NAMALWA (cell line): ENCODE data around the gene SNX24.
A peak's percentile ranks its signal among the peaks of the same experiment; 100 is the strongest.
"Not testable (repeated sequence)": the region's sequence is repeated elsewhere in the genome, so short reads cannot be mapped to it uniquely, and the experiment has no call there.

Experiments used
- DNase-seq: peaks from one replicate; pipeline ENCODE4 v3.0.0-alpha.2; 2015; ENCODE audit warnings: low spot score

SNX24 gene

GRCh38 chr5:122967625-122968024 is 122.2 kb downstream of the SNX24 start:
- no peak for DNase-seq

GRCh38 chr5:122968056-122968455 is 122.6 kb downstream of the SNX24 start:
- DNase-seq: not testable (repeated sequence)

GRCh38 chr5:122971333-122971732 is 125.9 kb downstream of the SNX24 start:
- DNase-seq: no peak

GRCh38 chr5:122972877-122973276 is 127.5 kb downstream of the SNX24 start:
- DNase-seq: no peak

- DNase-seq: not testable (repeated sequence)
Measured at GRCh38 chr5:122973759-122974158, 128.3 kb downstream of the SNX24 start.

DNA sequence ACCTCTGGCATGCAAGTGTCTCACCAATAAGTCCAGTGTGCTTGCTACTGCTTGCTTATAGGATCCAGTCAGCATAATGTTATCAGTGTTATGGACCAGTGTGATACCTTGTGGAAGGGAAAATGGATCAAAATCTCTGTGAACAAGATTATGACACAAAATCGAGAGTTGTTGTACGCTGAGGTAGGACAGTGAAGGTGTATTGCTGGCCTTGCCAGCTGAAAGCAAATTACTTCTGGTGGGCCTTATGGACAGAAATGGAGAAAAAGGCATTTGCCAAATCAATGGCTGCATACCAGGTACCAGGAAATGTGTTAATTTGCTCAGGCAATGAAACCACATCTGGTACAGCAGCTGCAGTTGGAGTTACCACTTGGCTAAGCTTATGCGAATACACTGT is 128.8 kb downstream of the SNX24 start:
- DNase-seq: not testable (repeated sequence)

DNA sequence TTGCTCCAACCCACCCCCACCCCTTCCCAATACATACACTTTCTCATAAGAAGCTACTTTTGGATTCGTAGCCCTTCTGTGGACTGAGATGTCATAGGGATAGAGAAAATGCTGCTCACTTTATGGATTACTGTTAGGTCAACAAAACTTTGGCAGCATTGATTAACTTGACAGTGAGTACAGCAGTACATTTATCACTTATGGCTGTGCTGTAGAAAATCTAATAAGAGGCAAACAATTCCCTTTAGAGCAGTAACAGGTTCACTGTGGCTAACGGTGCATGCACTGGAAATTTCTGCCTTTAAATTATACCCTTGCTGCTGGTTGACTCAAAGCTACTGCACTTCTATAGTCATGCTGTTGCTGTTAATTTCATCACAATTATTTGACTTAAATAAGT is 131.9 kb downstream of the SNX24 start:
- no peak for DNase-seq

DNA sequence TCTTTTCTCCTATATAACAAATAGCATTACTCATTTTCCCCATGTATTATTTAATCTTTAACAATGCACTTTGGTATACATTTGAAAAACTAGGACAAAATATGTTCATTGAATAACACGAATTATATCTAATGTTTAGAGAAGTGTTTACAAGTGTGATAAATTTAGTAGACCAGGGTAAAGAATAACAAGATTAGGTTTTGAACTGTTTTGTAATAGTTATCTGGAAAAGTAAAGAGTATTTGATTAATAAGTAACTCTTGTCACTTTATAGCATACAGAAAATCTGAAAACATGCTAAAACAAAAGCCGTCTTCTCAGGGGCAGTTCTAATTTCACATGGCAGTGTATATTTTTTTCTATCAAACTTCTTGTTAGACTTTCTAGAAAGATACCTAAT is 132.7 kb downstream of the SNX24 start:
- DNase-seq: no peak

DNA sequence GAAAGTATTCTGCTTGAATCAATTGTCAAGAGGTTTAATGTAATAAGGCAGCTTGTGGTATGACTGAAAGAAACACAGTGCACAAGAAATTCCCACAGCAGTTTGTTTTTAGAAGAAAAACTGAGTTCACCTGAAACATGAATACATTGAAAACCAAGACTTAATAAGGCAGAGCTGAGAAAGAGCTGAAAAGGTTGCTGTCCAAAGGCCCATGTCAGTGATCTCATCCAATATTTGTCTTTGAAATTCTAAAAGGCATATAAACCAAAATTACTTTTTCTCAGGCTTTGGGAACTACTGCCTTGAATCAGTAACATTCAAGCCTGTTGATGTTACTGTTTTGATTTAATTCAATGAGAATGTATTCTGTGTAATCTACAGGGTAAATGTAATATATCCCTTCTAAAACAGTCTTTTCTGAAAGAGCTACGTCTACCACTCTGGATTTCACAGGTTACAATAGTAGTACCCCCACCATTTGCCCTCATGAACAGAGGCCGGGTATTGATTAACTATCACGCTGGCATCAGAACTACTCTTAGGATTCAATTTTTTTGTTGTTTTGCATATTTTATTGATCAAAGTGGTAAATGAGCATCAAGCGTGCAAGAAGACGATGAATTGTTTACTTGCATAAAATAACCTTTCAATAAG is 133.4 kb downstream of the SNX24 start:
- DNase-seq: no peak

GRCh38 chr5:122981846-122982245 is 136.4 kb downstream of the SNX24 start:
- no peak for DNase-seq

GRCh38 chr5:122982376-122982775 is 137.0 kb downstream of the SNX24 start:
- DNase-seq: no peak

- DNase-seq: no peak
Measured at GRCh38 chr5:122984425-122984824, 139.0 kb downstream of the SNX24 start.

GRCh38 chr5:122985006-122985700 is 139.7 kb downstream of the SNX24 start:
- no peak for DNase-seq

GRCh38 chr5:122985954-122986721 is 140.7 kb downstream of the SNX24 start:
- no peak for DNase-seq

GRCh38 chr5:122996091-122996490 is 150.7 kb downstream of the SNX24 start:
- DNase-seq: no peak

GRCh38 chr5:122997294-122997693 is 151.9 kb downstream of the SNX24 start:
- no peak for DNase-seq

- DNase-seq: peak; percentile 60
Measured at GRCh38 chr5:122999947-123000563, 154.6 kb downstream of the SNX24 start.

DNA sequence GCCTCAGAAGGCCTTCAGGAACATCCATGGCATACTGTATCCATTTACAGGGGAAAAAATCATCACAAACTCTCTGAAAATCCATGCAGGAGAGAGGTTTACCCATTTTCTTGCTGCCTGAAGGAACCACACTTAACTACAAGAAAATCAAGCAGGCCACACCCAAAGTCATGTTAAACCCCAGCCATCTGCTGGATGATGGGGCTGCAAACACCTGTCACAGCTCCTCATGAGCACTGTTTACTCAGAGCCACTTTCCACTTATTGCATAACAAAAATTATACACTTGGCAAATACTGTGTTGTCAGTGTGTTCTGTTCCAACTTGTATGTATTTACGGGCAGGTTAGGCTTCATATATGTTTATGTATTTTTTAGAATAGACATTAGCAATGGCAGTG is 155.3 kb downstream of the SNX24 start:
- DNase-seq: peak; percentile 4

GRCh38 chr5:123001808-123002207 is 156.4 kb downstream of the SNX24 start:
- no peak for DNase-seq

DNA sequence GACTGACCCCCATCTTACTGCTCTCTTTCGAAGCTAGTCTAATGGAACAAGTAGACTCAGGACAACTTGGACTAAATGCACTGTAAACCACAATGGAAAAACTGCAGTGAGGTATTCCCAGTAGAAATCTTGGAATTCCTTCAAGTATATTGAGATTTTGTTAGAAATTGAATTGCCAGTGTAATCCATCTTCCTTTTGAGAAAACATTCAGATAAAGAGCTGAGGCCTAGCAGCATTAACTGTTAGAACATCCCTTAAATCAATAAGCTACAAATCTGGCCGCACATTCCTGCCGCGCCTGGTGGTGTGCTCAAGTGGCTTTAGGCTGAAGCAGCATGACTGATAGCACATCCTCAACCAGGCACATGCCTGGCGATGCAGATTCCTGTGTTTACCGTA is 161.8 kb downstream of the SNX24 start:
- no peak for DNase-seq

DNA sequence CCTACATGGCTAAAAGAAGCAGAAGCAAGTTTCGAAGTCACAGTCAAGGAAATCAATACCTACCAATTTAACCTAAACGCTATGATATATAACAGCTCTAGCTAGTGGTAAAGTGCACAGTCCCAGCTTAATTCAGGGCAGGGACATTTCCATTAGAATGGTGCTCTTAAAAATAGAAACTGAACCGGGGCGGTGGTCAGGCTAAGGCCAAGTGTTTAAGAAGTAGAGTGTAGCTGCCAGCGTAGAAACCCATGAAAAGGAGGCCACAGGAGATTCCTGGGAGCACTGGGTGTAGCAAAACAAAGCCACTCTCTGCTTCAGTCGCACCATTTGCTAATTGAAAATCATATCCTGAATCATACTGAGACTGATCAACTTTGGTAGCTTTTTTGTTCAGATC is 162.3 kb downstream of the SNX24 start:
- no peak for DNase-seq

GRCh38 chr5:123012321-123012720 is 166.9 kb downstream of the SNX24 start:
- no peak for DNase-seq

DNA sequence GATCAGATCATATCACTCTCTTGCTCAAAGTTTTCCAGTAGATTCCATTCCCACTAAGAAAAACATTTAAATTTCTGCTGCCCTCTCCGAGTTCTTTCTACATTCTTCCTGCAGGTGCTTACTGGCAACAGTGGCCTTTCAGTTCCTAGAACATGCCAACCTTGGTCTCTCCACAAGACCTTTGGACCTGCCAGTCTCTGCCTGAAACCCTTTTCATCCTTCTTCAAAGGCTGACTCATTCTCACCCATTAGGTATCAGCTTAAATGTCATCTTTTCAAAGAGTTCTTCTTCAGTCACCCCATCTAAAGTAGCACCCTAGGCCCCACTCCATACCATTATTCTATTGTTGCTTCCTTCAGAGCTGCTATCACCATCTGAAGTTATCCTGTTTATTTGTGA is 169.3 kb downstream of the SNX24 start:
- no peak for DNase-seq
